SK-N-SH (cell line): ENCODE measurements around the gene PKDCC. TPM values are rescaled to one million over a fixed set of nuclear protein-coding genes. Genes with fewer than 3 reads are reported as not detected.
"Not testable (repeated sequence)": the region's sequence is repeated elsewhere in the genome, so short reads cannot be mapped to it uniquely, and the experiment has no call there.

Experiments
- CTCF ChIA-PET: fragments of 300-600, 350-600 bp; formaldehyde crosslinking; extraction: SDS; loops from one replicate; lab custom pipeline; 2021; lab: Yijun Ruan, JAX
- POLR2A ChIA-PET: fragments of 350-600 bp; sonication (Branson Sonifier 250); formaldehyde crosslinking; extraction: SDS; loops from one replicate; lab custom pipeline; 2020; ENCODE audit warnings: antibody characterized with exemption, inconsistent platforms; lab: Yijun Ruan, JAX
- DNase-seq: peaks from one replicate; pipeline ENCODE4 v3.0.0; 2012
- H2AFZ ChIP-seq: fragments of 200-600 bp; sonication (generic); 2 replicates; pipeline ENCODE4 v1.8.1; 2016; ENCODE audit warnings: antibody characterized with exemption, mild to moderate bottlenecking, low read depth
- H3F3A ChIP-seq: fragments of 200-600 bp; sonication (generic); replicated peaks from 2 replicates; pipeline ENCODE3; 2016; ENCODE audit warnings: antibody characterized with exemption, mild to moderate bottlenecking; ENCODE audit not compliant: insufficient read depth
- H3K27ac ChIP-seq, 2 experiments: fragments of 200-500 bp in 1 of 2; fragments of 200-600 bp in 1 of 2; sonication (Bioruptor generic) in 1 of 2; sonication (generic), shearing (Covaris generic) in 1 of 2; 2 replicates each; pipeline versions ENCODE4 v1.5.1 to v1.6.1; 2014 to 2016; ENCODE audit warnings: low read depth in 2 of 2, inconsistent platforms in 1 of 2, low read length in 1 of 2, mild to moderate bottlenecking in 1 of 2, mixed read lengths in 1 of 2
- H3K27me3 ChIP-seq: fragments of 200-600 bp; sonication (generic), shearing (Covaris generic); 2 replicates; pipeline ENCODE4 v1.6.1; 2016; ENCODE audit warnings: mixed run types; ENCODE audit not compliant: insufficient read depth
- H3K36me3 ChIP-seq, 2 experiments: fragments of 200-500 bp in 1 of 2; fragments of 200-600 bp in 1 of 2; sonication (Bioruptor generic) in 1 of 2; sonication (generic) in 1 of 2; replicated peaks in 1 of 2; 2 replicates each; pipeline versions ENCODE3 to v1.5.1; 2014 to 2016; ENCODE audit warnings: low read length in 1 of 2, mild to moderate bottlenecking in 1 of 2; ENCODE audit not compliant: insufficient read depth in 2 of 2, control insufficient read depth in 1 of 2
- H3K4me1 ChIP-seq, 2 experiments: fragments of 200-500 bp in 1 of 2; fragments of 200-600 bp in 1 of 2; sonication (Bioruptor generic) in 1 of 2; sonication (generic), shearing (Covaris generic) in 1 of 2; 2 replicates each; pipeline versions ENCODE4 v1.5.1 to v1.6.1; 2014 to 2016; ENCODE audit warnings: low read depth in 1 of 2, low read length in 1 of 2, mixed run types in 1 of 2; ENCODE audit not compliant: insufficient read depth in 2 of 2, control insufficient read depth in 1 of 2
- H3K4me2 ChIP-seq: fragments of 200-600 bp; sonication (generic), shearing (Covaris generic); 2 replicates; pipeline ENCODE4 v1.6.1; 2017; ENCODE audit warnings: mixed run types
- H3K4me3 ChIP-seq, 2 experiments: fragments of 200-500 bp in 1 of 2; fragments of 200-600 bp in 1 of 2; sonication (Bioruptor generic) in 1 of 2; sonication (generic), shearing (Covaris generic) in 1 of 2; 2 replicates each; pipeline versions ENCODE4 v1.5.1 to v1.8.1; 2014 to 2016; ENCODE audit warnings: low read depth in 2 of 2, inconsistent platforms in 1 of 2, low read length in 1 of 2, mild to moderate bottlenecking in 1 of 2, mixed read lengths in 1 of 2, moderate library complexity in 1 of 2
- H3K79me2 ChIP-seq: fragments of 200-600 bp; sonication (generic); 2 replicates; pipeline ENCODE4 v1.8.1; 2017; ENCODE audit warnings: mild to moderate bottlenecking; ENCODE audit not compliant: insufficient read depth
- H3K9ac ChIP-seq: fragments of 200-600 bp; sonication (generic); 2 replicates; pipeline ENCODE4 v1.6.1; 2017; ENCODE audit warnings: mixed run types
- H3K9me2 ChIP-seq: fragments of 200-600 bp; sonication (generic); 2 replicates; pipeline ENCODE4 v1.6.1; 2017; ENCODE audit warnings: mixed run types
- H3K9me3 ChIP-seq: fragments of 200-600 bp; sonication (generic); 2 replicates; pipeline ENCODE4 v1.6.1; 2017; ENCODE audit warnings: mixed run types, mild to moderate bottlenecking, moderate library complexity
- H4K20me1 ChIP-seq: fragments of 200-600 bp; sonication (generic); 2 replicates; pipeline ENCODE4 v1.6.1; 2017; ENCODE audit warnings: mild to moderate bottlenecking, mixed run types; ENCODE audit not compliant: insufficient read depth
- FOXJ3 ChIP-seq: sonication (generic); formaldehyde crosslinking; IDR thresholded peaks from 2 replicates; pipeline ENCODE4 v1.5.1; 2020; ENCODE audit warnings: mild to moderate bottlenecking, missing genetic modification reagents
- GABPA ChIP-seq: IDR thresholded peaks from 2 replicates; pipeline ENCODE4 v1.4.0; 2012; ENCODE audit warnings: low read depth, mild to moderate bottlenecking
- IRF3 ChIP-seq: fragments of 150-350 bp; IDR thresholded peaks from 2 replicates; pipeline ENCODE4 v1.6.1; 2016; ENCODE audit warnings: mild to moderate bottlenecking, low read depth, low read length
- JUND ChIP-seq: IDR thresholded peaks from 2 replicates; pipeline ENCODE4 v1.4.0; 2012
- MXI1 ChIP-seq: IDR thresholded peaks from 2 replicates; pipeline ENCODE4 v1.6.1; 2012; ENCODE audit warnings: mild to moderate bottlenecking, low read depth, low read length, improper control_type of control experiment
- RFX5 ChIP-seq: IDR thresholded peaks from 2 replicates; pipeline ENCODE4 v1.6.1; 2012; ENCODE audit warnings: mild to moderate bottlenecking, improper control_type of control experiment, low read length
- SIN3A ChIP-seq: IDR thresholded peaks from 2 replicates; pipeline ENCODE4 v1.6.1; 2012; ENCODE audit warnings: low read depth, mild to moderate bottlenecking, low read length, moderate library complexity, borderline replicate concordance
- TAF1 ChIP-seq: IDR thresholded peaks from 2 replicates; pipeline ENCODE4 v1.6.1; 2012; ENCODE audit warnings: low read depth, mild to moderate bottlenecking, low read length, moderate library complexity, borderline replicate concordance
- TCF12 ChIP-seq: IDR thresholded peaks from 2 replicates; pipeline ENCODE4 v1.4.0; 2012
- USF2 ChIP-seq: fragments of 150-350 bp; IDR thresholded peaks from 2 replicates; pipeline ENCODE4 v1.6.1; 2017; ENCODE audit warnings: antibody characterized with exemption, low read length, low read depth, borderline replicate concordance
- ZBTB33 ChIP-seq: IDR thresholded peaks from 2 replicates; pipeline ENCODE4 v1.4.0; 2012; ENCODE audit warnings: low read depth, borderline replicate concordance
- WGBS: methylation state at CpG from one replicate; pipeline ENCODE4 v1.1.6; 2017; ENCODE audit warnings: low lambda C conversion rate; 5-methylcytosine and 5-hydroxymethylcytosine counted together
- polyA plus RNA-seq, 3 experiments: library from polyadenylated mRNA; depleted of rRNA; stranded (reverse); fragments of >200 nt; gene quantifications; 2 replicates each; pipeline ENCODE4 v1.2.3, GENCODE V29; 2012

Gene PKDCC
- polyA plus RNA-seq, 1 of the 3 experiments (the other 2 are of a cell fraction), result 16.0 TPM

GRCh38 chr2:42064417-42064942 is 16.7 kb downstream of the PKDCC start (continued):
- TF ChIP-seq TAF1 (no peak), IRF3 (no peak), TCF12 (no peak), JUND (no peak), SIN3A (no peak), MXI1 (no peak), RFX5 (no peak), ZBTB33 (no peak), GABPA (no peak), USF2 (no peak), FOXJ3 (no peak)

- H2AFZ ChIP-seq, H3K27ac ChIP-seq, H3K4me3 ChIP-seq, H3F3A ChIP-seq, CTCF ChIA-PET, H3K27me3 ChIP-seq, POLR2A ChIA-PET, H4K20me1 ChIP-seq, H3K9me2 ChIP-seq, H3K36me3 ChIP-seq, DNase-seq, H3K9me3 ChIP-seq, H3K4me2 ChIP-seq, H3K9ac ChIP-seq, H3K79me2 ChIP-seq: not testable (repeated sequence)
- WGBS, result 74% methylated on average over 5 of the region's 5 CpGs
- H3K4me1 ChIP-seq, result peaks cover 0 to 24% of the 10 kb centered on the region in 2 experiments; a peak in 1 of 4 replicates
These were observed 17.9 kb downstream of the PKDCC start for GRCh38 chr2:42065753-42066152.

GRCh38 chr2:42067001-42067400 is 19.2 kb downstream of the PKDCC start:
- H3K9me3 ChIP-seq, DNase-seq, H3K79me2 ChIP-seq, H3K36me3 ChIP-seq, H3K4me2 ChIP-seq, POLR2A ChIA-PET, H2AFZ ChIP-seq, H3K27me3 ChIP-seq, H3K4me3 ChIP-seq, H3K9ac ChIP-seq, H3K27ac ChIP-seq, H4K20me1 ChIP-seq, H3F3A ChIP-seq, H3K9me2 ChIP-seq: not testable (repeated sequence)
- CTCF ChIA-PET, result interaction anchor here (0.7 to 13.1 kb wide), 5 partner anchors 19 to 262 kb away, joined by 3 to 156 read pairs (median 3); partner anchors contain the start of gene PKDCC
- WGBS, result 77% methylated on average over 9 of the region's 9 CpGs
- H3K4me1 ChIP-seq, result peaks cover 0 to 18% of the 10 kb centered on the region in 2 experiments; a peak in 1 of 4 replicates
